Sciatic nerve (tissue), 2 donors: ENCODE measurements around the gene ATG4D. TPM values are rescaled to one million over a fixed set of nuclear protein-coding genes. Genes with fewer than 3 reads are reported as not detected.
"Not testable (repeated sequence)": the region's sequence is repeated elsewhere in the genome, so short reads cannot be mapped to it uniquely, and the experiment has no call there.

ENCODE experiments used
- ATAC-seq: fragments of 200-7000 bp; cut with Tn5 transposase; one replicate; pipeline ENCODE4 v1.9.1; 2020; ENCODE audit warnings: mild to moderate bottlenecking, moderate library complexity
- DNase-seq: peaks from one replicate; pipeline ENCODE4 v3.0.0-alpha.2; 2020; ENCODE audit warnings: low spot score
- intact Hi-C: fragments of 100-400 bp; cut with DNase I; formaldehyde crosslinking; loops from one replicate; pipeline ENCODE4 v1.14.2; 2022
- total RNA-seq: library from RNA; stranded (reverse); fragmentation: NEBNext Ultra II Directional; extraction: Animal tissue kit (Norgen Biotek cat#: 25700); gene quantifications from one replicate; pipeline ENCODE4 v1.2.1, GENCODE V29; 2021
- donor health status: DM: no; HTN: no; CAD: no.
- donor health status: DM: no; HTN: no; CAD: no.

The ATG4D gene
- total RNA-seq, 1 donor from 2014 or later = 15.1 TPM

GRCh38 chr19:10546817-10547216 is 3.1 kb downstream of the ATG4D start:
- DNase-seq (no peak), ATAC-seq (no peak)
- intact Hi-C loops = no loop called here

- DNase-seq = no peak
- intact Hi-C loops = no loop called here
- no peak for ATAC-seq
These were observed 5.1 kb downstream of the ATG4D start for GRCh38 chr19:10548746-10549276.

GRCh38 chr19:10549733-10550132 is 6.0 kb downstream of the ATG4D start:
- no peak for DNase-seq
- intact Hi-C loops = no loop called here
- no peak for ATAC-seq

- ATAC-seq (no peak), DNase-seq (no peak)
- intact Hi-C loops = no loop called here
These were observed 6.6 kb downstream of the ATG4D start for GRCh38 chr19:10550336-10550735.

- ATAC-seq, DNase-seq, intact Hi-C loops: not testable (repeated sequence)
These were observed 7.3 kb downstream of the ATG4D start for GRCh38 chr19:10551006-10551405.

GRCh38 chr19:10551698-10552301 is 8.1 kb downstream of the ATG4D start:
- no peak for DNase-seq
- intact Hi-C loops = no loop called here
- ATAC-seq = peak; percentile 4

GRCh38 chr19:10552510-10553053 is 8.9 kb downstream of the ATG4D start:
- no peak for DNase-seq
- peak; percentile 58 for ATAC-seq
- intact Hi-C loops = no loop called here

GRCh38 chr19:10553087-10553667 is 9.5 kb downstream of the ATG4D start:
- DNase-seq (no peak), ATAC-seq (peak; percentile 23)
- intact Hi-C loops = no loop called here

GRCh38 chr19:10553943-10554381 is 10.3 kb downstream of the ATG4D start:
- no peak for DNase-seq
- intact Hi-C loops = no loop called here
- ATAC-seq = no peak

- no peak for ATAC-seq
These were observed 11.3 kb downstream of the ATG4D start for GRCh38 chr19:10554760-10555609.

GRCh38 chr19:10555610-10555973 is 11.9 kb downstream of the ATG4D start:
- DNase-seq (no peak), ATAC-seq (no peak)
- intact Hi-C loops = no loop called here

More at GRCh38 chr19:10554760-10555609, 11.3 kb downstream of the ATG4D start:
- DNase-seq = no peak
- intact Hi-C loops = no loop called here

GRCh38 chr19:10557603-10558197 is 14.0 kb downstream of the ATG4D start:
- intact Hi-C loops = no loop called here
- ATAC-seq (no peak), DNase-seq (no peak)

- ATAC-seq = no peak
- intact Hi-C loops = loop anchor here (10.0 kb wide), 1 partner anchor 145 kb away; no protein-coding TSS in a partner anchor
- DNase-seq = no peak
These were observed 16.4 kb downstream of the ATG4D start for GRCh38 chr19:10560154-10560553.

- no peak for ATAC-seq
- DNase-seq = no peak
- intact Hi-C loops = loop anchor here (10.0 kb wide), 1 partner anchor 148 kb away; no protein-coding TSS in a partner anchor
These were observed 18.9 kb downstream of the ATG4D start for GRCh38 chr19:10562609-10563008.

- ATAC-seq (peak; percentile 0), DNase-seq (peak; percentile 71)
- intact Hi-C loops = loop anchor here (10.0 kb wide), 1 partner anchor 150 kb away; no protein-coding TSS in a partner anchor
These were observed 21.4 kb downstream of the ATG4D start for GRCh38 chr19:10565028-10565566.

- intact Hi-C loops = loop anchor here (10.0 kb wide), 1 partner anchor 151 kb away; no protein-coding TSS in a partner anchor
- DNase-seq = peak; percentile 99
- peak; percentile 92 for ATAC-seq
These were observed 22.1 kb downstream of the ATG4D start, which contains the start of gene KRI1 for GRCh38 chr19:10565567-10566407. Gene KRI1 (minus strand): TSS chr19:10566010. CDS start chr19:10565999, 11 bp downstream.

GRCh38 chr19:10566408-10566657 is 22.6 kb downstream of the ATG4D start:
- ATAC-seq = no peak
- DNase-seq = no peak
- intact Hi-C loops = loop anchor here (10.0 kb wide), 1 partner anchor 152 kb away; no protein-coding TSS in a partner anchor
